Measurements from ENCODE around the gene ZC2HC1B. TPM values are rescaled to one million over a fixed set of nuclear protein-coding genes. Genes with fewer than 3 reads are reported as not detected.

Gene ZC2HC1B
- total RNA-seq, 3 donors from 2014 or later (not counting 1 experiment from before 2014, with no cell fraction given), result not detected

- Histone ChIP-seq H3K36me3 (ENCODE audit: control insufficient read depth, insufficient read depth, low read length) (no peaks in the 10 kb centered on the region), H3K4me1 (ENCODE audit: control insufficient read depth, insufficient read depth, low read length) (no peaks in the 10 kb centered on the region), H3K27ac (ENCODE audit: low read length) (no peak overlapping the region), H3K27me3 (ENCODE audit: control insufficient read depth, insufficient read depth, low read length) (no peaks in the 10 kb centered on the region), H3K9me3 (ENCODE audit: control insufficient read depth, insufficient read depth, low read length) (no peaks in the 10 kb centered on the region), H3K4me3 (ENCODE audit: low read length) (no peak overlapping the region)
- DNase-seq (no peak), ATAC-seq (no peak)
- intact Hi-C loops (cut with micrococcal nuclease), result no loop called here
- no peaks in the 10 kb centered on the region for H3K9me3 Mint-ChIP-seq
- no peak overlapping the region for H3K4me3 Mint-ChIP-seq
- peaks cover 0 to 5% of the 10 kb centered on the region in 2 donors for H3K27me3 Mint-ChIP-seq (ENCODE audit: low read depth in 2 of 2)
- WGBS (ENCODE audit: insufficient coverage), result 92% methylated on average over 4 of the region's 5 CpGs
- no peak overlapping the region for H3K27ac Mint-ChIP-seq
- TF ChIP-seq CTCF (IDR thresholded peaks at IDR 0.05), result no peak
- no peaks in the 10 kb centered on the region for H3K36me3 Mint-ChIP-seq
- no peaks in the 10 kb centered on the region for H3K4me1 Mint-ChIP-seq
Measured at GRCh38 chr6:143986463-143987065, 122.3 kb downstream of the ZC2HC1B start.

Other genes starting within 250 kb of the ZC2HC1B start
- gene PHACTR2, start 186.5 kb upstream of the ZC2HC1B start, total RNA-seq, result 10 to 100 TPM; 23.8 to 32.7 (median 24.9) TPM
- 10 to 100 TPM; 21.7 to 24.7 (median 21.7) TPM for gene LTV1, start 21.1 kb upstream of the ZC2HC1B start, total RNA-seq
- 10 to 100 TPM in 1 of 3 donors, 1 to 10 TPM in 2; 4.9 to 12.2 (median 6.8) TPM for gene PLAGL1, start 143.8 kb downstream of the ZC2HC1B start, total RNA-seq
- gene SF3B5, start 231.1 kb downstream of the ZC2HC1B start, total RNA-seq, result 100 to 1,000 TPM; 122 to 145 (median 122) TPM

Data from natural killer cell (primary cell).